Measurements from ENCODE around the gene FRMD5.

GRCh38 chr15:44144992-44145391 is 50.1 kb downstream of the FRMD5 start:
- TF ChIP-seq CTCF (IDR thresholded peaks at IDR 0.05), result no peak
- TF ChIP-seq POLR2A (IDR thresholded peaks at IDR 0.05), result no peak
